SK-N-SH (cell line): ENCODE measurements around the gene SLCO6A1.

ENCODE experiments used
- CHD2 ChIP-seq: fragments of 150-350 bp; IDR thresholded peaks from 2 replicates; pipeline ENCODE4 v1.6.1; 2018; ENCODE audit warnings: low read length; ENCODE audit not compliant: partially characterized antibody
- ELF1 ChIP-seq: IDR thresholded peaks from 2 replicates; pipeline ENCODE4 v1.4.0; 2012
- GABPA ChIP-seq: IDR thresholded peaks from 2 replicates; pipeline ENCODE4 v1.4.0; 2012; ENCODE audit warnings: low read depth, mild to moderate bottlenecking
- MEF2A ChIP-seq: IDR thresholded peaks from 2 replicates; pipeline ENCODE4 v1.4.0; 2012; ENCODE audit warnings: low read depth, borderline replicate concordance
- NFIC ChIP-seq: IDR thresholded peaks from 2 replicates; pipeline ENCODE4 v1.4.0; 2012; ENCODE audit warnings: borderline replicate concordance
- POLR2AphosphoS5 ChIP-seq: IDR thresholded peaks from 2 replicates; pipeline ENCODE4 v1.6.1; 2012; ENCODE audit warnings: low read depth, low read length
- SIN3A ChIP-seq: IDR thresholded peaks from 2 replicates; pipeline ENCODE4 v1.6.1; 2012; ENCODE audit warnings: low read depth, mild to moderate bottlenecking, low read length, moderate library complexity, borderline replicate concordance
- YY1 ChIP-seq: IDR thresholded peaks from 2 replicates; pipeline ENCODE4 v1.4.0; 2012; ENCODE audit warnings: low read depth, mild to moderate bottlenecking
- TF ChIP-seq, protein P1 (sequence below): fragments of 200-600 bp; sonication (generic); IDR thresholded peaks from 2 replicates; pipeline ENCODE4 v1.6.1; 2017; ENCODE audit warnings: antibody characterized with exemption, mild to moderate bottlenecking, moderate library complexity

DNA sequence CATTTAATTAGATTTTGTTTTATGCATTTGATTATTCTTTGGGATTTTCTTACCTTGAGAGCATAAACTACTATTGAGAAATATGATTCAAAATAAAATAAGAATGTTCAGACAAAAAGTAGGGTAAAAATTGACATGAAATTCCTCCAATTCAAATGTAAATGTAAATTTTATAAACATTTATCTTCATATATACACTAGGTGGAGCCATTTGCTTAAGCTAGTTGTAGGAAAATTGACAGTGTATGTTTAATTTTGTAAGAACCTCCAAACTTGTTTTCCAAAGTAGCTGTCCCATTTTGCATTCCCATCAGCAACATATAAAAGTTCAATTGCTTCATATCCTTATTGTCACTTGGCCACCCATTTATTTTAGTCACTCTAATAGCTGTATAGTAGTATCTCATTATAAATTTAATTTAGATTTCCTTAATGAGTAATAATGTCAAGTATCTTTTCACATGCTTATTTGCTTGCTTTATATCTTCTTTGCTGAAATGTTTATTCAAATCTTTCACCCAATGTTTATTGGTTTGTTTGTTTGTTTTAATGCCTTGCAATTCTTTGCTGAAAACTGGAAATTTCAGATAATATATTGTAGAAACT is 37.6 kb upstream of the SLCO6A1 start:
- no peak for TF ChIP-seq POLR2AphosphoS5
- TF ChIP-seq CHD2: no peak
- no peak for TF ChIP-seq YY1
- TF ChIP-seq, protein P1, sequence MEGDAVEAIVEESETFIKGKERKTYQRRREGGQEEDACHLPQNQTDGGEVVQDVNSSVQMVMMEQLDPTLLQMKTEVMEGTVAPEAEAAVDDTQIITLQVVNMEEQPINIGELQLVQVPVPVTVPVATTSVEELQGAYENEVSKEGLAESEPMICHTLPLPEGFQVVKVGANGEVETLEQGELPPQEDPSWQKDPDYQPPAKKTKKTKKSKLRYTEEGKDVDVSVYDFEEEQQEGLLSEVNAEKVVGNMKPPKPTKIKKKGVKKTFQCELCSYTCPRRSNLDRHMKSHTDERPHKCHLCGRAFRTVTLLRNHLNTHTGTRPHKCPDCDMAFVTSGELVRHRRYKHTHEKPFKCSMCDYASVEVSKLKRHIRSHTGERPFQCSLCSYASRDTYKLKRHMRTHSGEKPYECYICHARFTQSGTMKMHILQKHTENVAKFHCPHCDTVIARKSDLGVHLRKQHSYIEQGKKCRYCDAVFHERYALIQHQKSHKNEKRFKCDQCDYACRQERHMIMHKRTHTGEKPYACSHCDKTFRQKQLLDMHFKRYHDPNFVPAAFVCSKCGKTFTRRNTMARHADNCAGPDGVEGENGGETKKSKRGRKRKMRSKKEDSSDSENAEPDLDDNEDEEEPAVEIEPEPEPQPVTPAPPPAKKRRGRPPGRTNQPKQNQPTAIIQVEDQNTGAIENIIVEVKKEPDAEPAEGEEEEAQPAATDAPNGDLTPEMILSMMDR: peak; percentile 68
- no peak for TF ChIP-seq ELF1
- no peak for TF ChIP-seq SIN3A
- TF ChIP-seq GABPA: no peak
- no peak for TF ChIP-seq NFIC
- no peak for TF ChIP-seq MEF2A
